Midbrain (tissue), 1 donor: ENCODE measurements around the gene TARBP1.
"Not testable (repeated sequence)": the region's sequence is repeated elsewhere in the genome, so short reads cannot be mapped to it uniquely, and the experiment has no call there.

Source experiments
- DNase-seq: peaks from one replicate; lab custom pipeline; 2025; lab: John Stamatoyannopoulos, UW

TARBP1 gene

DNA sequence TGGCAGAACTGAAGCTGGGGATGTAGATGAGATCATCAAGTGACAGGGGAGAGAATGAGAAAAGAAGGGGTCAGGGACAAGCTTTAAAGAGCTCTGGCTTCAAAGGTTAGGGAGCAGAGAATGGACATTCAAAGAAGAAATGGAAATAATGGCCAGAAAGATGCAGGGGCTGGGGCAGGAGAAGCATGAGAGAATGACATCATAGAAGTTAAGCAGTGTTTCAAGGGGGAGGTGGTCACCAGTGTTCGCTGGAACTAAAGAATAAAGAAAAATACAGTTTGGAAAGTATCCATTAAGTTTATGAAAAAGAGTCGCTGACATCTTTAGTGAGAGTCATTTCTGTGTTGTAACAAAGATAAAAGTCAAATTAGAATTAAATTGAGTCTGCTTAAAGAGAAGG is 44.3 kb downstream of the TARBP1 start:
- no peak for DNase-seq

GRCh38 chr1:234433563-234434285 is 45.3 kb downstream of the TARBP1 start:
- no peak for DNase-seq

DNA sequence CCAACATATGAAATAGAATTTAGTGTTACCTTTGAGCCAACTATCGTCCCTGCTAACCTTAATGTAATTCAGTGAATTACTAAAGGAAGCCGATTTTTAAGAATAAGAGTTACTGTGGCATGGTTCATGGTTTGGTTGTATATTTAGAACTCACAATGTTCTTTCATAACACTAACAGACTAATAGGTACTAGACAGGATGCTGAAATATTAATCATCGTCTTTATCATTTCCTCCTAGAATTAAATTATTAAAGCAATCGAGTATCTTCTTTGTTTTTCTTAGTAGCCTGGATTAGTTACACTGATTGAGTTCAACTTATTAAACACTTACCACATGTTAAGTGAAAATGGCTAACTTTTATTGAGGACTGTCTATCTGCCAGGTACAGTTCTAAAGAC is 47.7 kb downstream of the TARBP1 start:
- DNase-seq = no peak

DNA sequence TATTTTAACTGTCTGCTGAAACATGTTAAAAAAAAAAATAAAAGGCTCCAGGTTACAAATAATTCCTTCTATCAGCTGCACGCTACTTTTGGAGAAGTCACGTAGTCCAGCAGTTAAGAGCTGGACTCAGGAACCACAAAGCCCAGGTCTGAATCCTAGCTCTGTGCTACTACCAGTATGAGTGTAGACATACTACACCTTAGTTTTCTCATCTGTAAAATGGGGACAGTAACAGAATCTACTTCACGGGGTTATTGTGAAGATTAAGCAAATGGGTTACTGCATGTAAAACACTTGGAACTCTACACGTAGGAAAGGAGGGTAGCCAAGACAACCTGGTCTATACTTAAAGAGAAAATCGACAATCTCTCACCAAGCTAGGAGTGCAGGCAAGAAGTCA is 48.3 kb downstream of the TARBP1 start:
- DNase-seq = no peak

DNA sequence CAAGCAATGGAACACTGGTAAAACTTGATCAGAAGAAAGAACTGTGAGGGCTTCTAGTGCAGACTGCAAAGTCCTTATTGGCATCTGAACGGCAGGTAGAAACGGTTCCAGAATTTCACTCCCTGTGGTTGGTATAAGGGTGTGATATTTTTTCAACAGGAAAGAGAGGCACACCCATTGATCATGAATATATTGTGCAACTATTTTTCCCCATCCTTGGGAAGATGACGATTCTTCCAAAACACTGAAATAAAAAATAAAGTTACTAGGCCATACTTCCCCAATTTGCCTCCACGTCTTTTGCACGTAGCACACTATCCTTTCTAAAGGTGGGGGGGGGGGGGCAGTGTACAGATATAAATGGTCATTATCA is 49.6 kb downstream of the TARBP1 start:
- no peak for DNase-seq

- DNase-seq = no peak
Observed at GRCh38 chr1:234427950-234428646, 50.9 kb downstream of the TARBP1 start.

GRCh38 chr1:234413990-234414389 is 65.0 kb downstream of the TARBP1 start:
- no peak for DNase-seq

DNA sequence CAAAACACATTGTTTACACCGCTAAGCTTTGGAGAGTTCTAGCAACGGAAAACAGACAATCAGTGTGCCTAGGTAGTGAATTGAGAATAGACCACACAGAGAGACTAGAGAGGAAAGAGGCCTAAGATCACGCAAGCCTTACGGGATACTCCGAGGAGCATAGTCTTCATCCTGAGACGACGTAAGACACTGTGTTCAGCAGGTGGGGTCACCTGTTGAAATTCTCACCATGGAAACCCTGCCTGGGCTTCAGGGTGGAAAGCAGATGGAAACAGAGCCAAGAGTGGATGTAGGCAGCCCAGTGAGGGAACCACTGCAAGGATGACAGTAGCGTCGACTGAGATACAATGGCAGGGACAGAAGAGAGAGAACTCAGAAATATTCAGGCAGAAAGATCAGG is 65.5 kb downstream of the TARBP1 start:
- no peak for DNase-seq

GRCh38 chr1:234412830-234413229 is 66.1 kb downstream of the TARBP1 start:
- no peak for DNase-seq

DNA sequence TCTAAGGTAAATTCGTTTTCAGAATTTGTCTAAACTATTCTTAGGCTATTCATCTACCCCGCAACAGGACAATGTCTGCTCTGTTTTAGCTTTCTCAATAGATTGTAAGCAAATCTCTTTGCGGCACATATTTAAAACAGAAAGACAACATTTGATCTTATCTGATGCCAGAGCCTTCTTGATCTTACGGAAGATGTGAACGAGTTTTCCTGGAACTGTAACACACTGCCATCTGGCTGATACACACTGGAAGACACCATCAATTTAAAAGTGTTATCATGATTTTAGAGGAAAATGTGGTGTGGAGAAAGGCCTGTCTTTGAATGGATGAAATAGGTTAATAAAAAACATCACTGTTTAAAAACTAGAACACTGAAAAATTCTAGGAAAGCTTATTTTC is 69.7 kb downstream of the TARBP1 start:
- DNase-seq = no peak

DNA sequence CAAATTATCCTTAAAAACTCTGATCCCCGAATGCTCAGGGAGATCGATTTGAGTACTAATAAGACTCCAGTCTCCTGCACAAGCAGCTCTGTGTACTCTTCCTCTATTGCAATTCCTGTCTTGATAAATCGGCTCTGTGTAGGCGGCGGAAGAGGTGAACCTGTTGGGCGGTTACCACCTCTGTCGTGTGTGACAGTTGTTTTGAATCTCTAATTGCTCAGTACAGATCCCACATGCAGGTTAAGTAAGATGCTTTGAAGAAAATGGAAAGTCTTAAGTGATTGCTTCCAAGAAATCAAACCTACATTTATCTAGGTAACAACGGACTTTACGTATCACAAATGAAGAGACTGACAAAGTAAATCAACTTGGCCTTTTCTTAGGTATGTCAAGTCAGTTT is 70.2 kb downstream of the TARBP1 start:
- DNase-seq = no peak

DNA sequence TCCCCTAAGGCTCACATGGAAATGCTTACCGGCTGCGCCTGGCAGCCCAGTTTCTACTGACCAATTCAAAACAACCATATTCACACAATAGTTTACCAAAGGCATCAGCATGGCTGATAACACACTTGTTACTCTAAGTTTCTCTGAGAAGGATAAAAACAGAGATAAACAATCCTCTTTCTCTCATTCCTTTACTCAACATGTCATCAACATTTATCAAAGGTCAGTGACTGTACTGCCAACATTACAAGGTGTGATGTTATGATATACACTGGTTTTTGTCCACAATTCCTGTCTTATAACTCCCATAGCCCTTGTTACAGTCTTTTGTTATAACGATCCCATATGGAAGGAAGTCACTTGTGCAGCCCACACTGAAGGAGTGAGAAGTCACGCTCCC is 72.1 kb downstream of the TARBP1 start:
- no peak for DNase-seq

- no peak for DNase-seq
Observed at GRCh38 chr1:234405676-234406075, 73.3 kb downstream of the TARBP1 start.

GRCh38 chr1:234402939-234403338 is 76.0 kb downstream of the TARBP1 start:
- no peak for DNase-seq

- no peak for DNase-seq
Observed at GRCh38 chr1:234401658-234402057, 77.3 kb downstream of the TARBP1 start.

- DNase-seq = no peak
Observed at GRCh38 chr1:234400773-234401172, 78.2 kb downstream of the TARBP1 start.

DNA sequence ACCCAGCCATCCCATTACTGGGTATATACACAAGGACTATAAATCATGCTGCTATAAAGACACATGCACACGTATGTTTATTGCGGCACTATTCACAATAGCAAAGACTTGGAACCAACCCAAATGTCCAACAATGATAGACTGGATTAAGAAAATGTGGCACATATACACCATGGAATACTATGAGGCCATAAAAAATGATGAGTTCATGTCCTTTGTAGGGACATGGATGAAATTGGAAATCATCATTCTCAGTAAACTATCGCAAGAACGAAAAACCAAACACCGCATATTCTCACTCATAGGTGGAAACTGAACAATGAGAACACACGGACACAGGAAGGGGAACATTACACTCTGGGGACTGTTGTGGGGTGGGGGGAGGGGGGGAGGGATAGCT is 79.5 kb downstream of the TARBP1 start:
- not testable (repeated sequence) for DNase-seq

DNA sequence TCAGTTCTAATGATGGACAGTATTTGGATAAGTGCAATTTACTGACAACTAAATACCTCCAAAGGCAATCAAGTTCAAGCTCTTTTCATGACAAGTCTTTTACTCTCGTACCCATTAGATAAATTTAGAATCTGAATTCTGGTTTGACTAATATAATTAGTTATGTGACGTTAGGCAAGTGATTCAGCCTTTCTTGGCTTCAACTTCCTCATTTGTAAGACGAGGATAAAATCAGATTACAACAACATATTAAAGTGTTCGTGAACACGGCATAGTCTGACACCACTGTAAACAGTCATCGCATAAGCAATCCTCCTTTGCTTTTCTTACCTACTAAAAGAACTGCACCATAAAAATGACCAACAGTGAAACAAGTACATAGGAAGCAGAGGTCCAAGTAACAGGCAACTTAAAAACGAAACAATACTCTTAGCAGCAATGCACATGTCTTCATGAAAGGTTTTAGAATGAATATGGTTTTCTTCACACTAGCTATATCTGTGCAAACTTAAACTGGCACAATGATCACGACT is 80.1 kb downstream of the TARBP1 start:
- DNase-seq = no peak

GRCh38 chr1:234397732-234398131 is 81.2 kb downstream of the TARBP1 start:
- no peak for DNase-seq

GRCh38 chr1:234396871-234397270 is 82.1 kb downstream of the TARBP1 start:
- DNase-seq = no peak

- DNase-seq = no peak
Observed at GRCh38 chr1:234396092-234396491, 82.9 kb downstream of the TARBP1 start.

GRCh38 chr1:234395297-234395696 is 83.7 kb downstream of the TARBP1 start:
- DNase-seq = no peak

- no peak for DNase-seq
Observed at GRCh38 chr1:234393190-234393589, 85.8 kb downstream of the TARBP1 start.

DNA sequence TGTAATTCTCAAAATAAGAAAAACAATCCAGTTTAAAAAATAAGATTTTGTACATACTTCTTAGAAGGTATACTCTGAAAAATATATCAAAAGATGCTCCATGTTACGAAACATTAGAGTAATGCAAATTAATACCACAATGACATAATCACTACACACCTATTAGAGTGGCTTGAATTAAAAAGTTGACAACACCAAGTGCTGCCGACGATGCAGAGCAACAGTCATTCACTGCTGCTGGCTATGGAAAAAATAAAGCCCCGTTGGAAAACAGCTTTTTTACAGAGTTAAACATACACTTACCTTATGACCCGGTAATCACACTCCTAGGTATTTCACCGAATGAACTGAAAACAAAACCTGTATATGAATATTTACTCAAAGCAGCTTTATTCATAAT is 90.9 kb downstream of the TARBP1 start:
- no peak for DNase-seq
